ENCODE data around the gene PKP4. TPM values are rescaled to one million over a fixed set of nuclear protein-coding genes. Genes with fewer than 3 reads are reported as not detected.
A peak's percentile ranks its signal among the peaks of the same experiment; 100 is the strongest.

PKP4 gene
- total and polyA plus RNA-seq, 11 donors: 17.6 to 66.7 (median 49.0) TPM

DNA sequence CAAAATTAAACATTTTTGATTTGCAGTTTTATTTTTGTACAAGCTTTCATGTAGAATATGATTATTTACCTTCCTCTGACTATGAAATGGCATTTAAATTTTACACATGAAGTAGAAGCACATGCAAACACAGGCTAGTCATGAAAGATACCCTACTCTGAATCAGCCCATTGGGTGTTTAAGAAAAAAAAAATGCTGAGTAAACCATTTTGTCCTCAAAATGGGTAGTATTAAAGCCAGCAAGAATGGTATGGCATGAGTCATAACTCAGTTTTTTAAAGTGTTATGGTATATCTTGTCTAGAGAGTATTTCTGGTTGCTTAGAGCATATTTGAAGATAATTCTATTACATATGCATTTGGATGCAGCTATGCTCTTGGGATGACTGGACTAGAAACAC is 55.0 kb downstream of the PKP4 start:
- ATAC-seq: no peak
- intact Hi-C loops (cut with DNase I): no loop called here
- Histone ChIP-seq H3K27ac (no peak overlapping the region), H3K36me3 (peaks cover 0 to 7% (median 0%) of the 10 kb centered on the region in 9 donors), H3K9me3 (no peaks in the 10 kb centered on the region), H3K27me3 (no peaks in the 10 kb centered on the region), H3K4me3 (no peak overlapping the region), H3K4me1 (peaks cover 0 to 12% (median 7%) of the 10 kb centered on the region in 12 donors)
- DNase-seq: no peak
- TF ChIP-seq CTCF (IDR thresholded peaks at IDR 0.05) (no peak), POLR2A (IDR thresholded peaks at IDR 0.05) (no peak)

- Histone ChIP-seq H3K27me3 (no peaks in the 10 kb centered on the region), H3K4me1 (peaks cover 0 to 14% (median 7%) of the 10 kb centered on the region in 12 donors), H3K36me3 (peaks cover 0 to 7% (median 0%) of the 10 kb centered on the region in 9 donors), H3K4me3 (no peak overlapping the region), H3K27ac (no peak overlapping the region), H3K9me3 (no peaks in the 10 kb centered on the region)
- WGBS, 4 donors: 68 to 87% (median 79%) methylated on average over 1 of the region's 1 CpG
- DNase-seq (no peak), ATAC-seq (no peak)
- intact Hi-C loops (cut with DNase I): no loop called here
- TF ChIP-seq POLR2A (IDR thresholded peaks at IDR 0.05) (no peak), CTCF (IDR thresholded peaks at IDR 0.05) (no peak)
Measured at GRCh38 chr2:158512323-158512722, 55.6 kb downstream of the PKP4 start.

- Histone ChIP-seq H3K9me3 (no peaks in the 10 kb centered on the region), H3K27ac (no peak overlapping the region), H3K36me3 (peaks cover 0 to 7% (median 0%) of the 10 kb centered on the region in 9 donors), H3K4me1 (peaks cover 0 to 27% (median 6%) of the 10 kb centered on the region in 12 donors), H3K4me3 (no peak overlapping the region), H3K27me3 (no peaks in the 10 kb centered on the region)
- 91 to 97% (median 95%) methylated on average over 5 of the region's 5 CpGs for WGBS, 4 donors
- TF ChIP-seq CTCF (IDR thresholded peaks at IDR 0.05) (no peak), POLR2A (IDR thresholded peaks at IDR 0.05) (no peak)
- ATAC-seq (no peak), DNase-seq (no peak)
- intact Hi-C loops (cut with DNase I): no loop called here
Measured at GRCh38 chr2:158513841-158514240, 57.1 kb downstream of the PKP4 start.

GRCh38 chr2:158518084-158518483 is 61.3 kb downstream of the PKP4 start:
- intact Hi-C loops (cut with DNase I): no loop called here
- 77 to 89% (median 83%) methylated on average over 3 of the region's 3 CpGs for WGBS, 4 donors
- Histone ChIP-seq H3K4me1 (peaks cover 0 to 19% (median 4%) of the 10 kb centered on the region in 12 donors), H3K36me3 (peaks cover 0 to 7% (median 0%) of the 10 kb centered on the region in 9 donors), H3K27me3 (no peaks in the 10 kb centered on the region), H3K4me3 (no peak overlapping the region), H3K9me3 (no peaks in the 10 kb centered on the region), H3K27ac (no peak overlapping the region)
- TF ChIP-seq CTCF (IDR thresholded peaks at IDR 0.05) (no peak), POLR2A (IDR thresholded peaks at IDR 0.05) (no peak)
- peak in 1 of 5 donors; percentile 32 for DNase-seq
- peak; percentile 15 to 89 (median 63) for ATAC-seq
